Endothelial cell of umbilical vein (primary cell): ENCODE measurements around the gene ATR. TPM values are rescaled to one million over a fixed set of nuclear protein-coding genes. Genes with fewer than 3 reads are reported as not detected.

Source experiments
- BruUV-seq: library from RNA; stranded (reverse); fragments of 400-500 nt; replicated peaks from 2 replicates; lab custom pipeline; 2021; lab: Mats Ljungman, UMichigan
- CTCF ChIA-PET: fragments of 300-600, 350-600 bp; sonication (Branson Sonifier 250); formaldehyde crosslinking; loops from one replicate; lab custom pipeline; 2021; ENCODE audit warnings: antibody characterized with exemption, inconsistent platforms; lab: Charles Lee
- POLR2A ChIA-PET: fragments of 300-600, 350-600 bp; sonication (Branson Sonifier 250); formaldehyde crosslinking; loops from one replicate; lab custom pipeline; 2021; ENCODE audit warnings: antibody characterized with exemption, inconsistent platforms; lab: Charles Lee
- DNase-seq: peaks from one replicate; pipeline ENCODE4 v3.0.0-alpha.2; 2011; ENCODE audit warnings: low read depth, low spot score
- FAIRE-seq: peaks from 2 replicates; lab custom pipeline; 2011; peaks lifted over from hg19 to GRCh38; lab: Jason Lieb, UNC
- H2AFZ ChIP-seq: 2 replicates; pipeline ENCODE4 v1.6.0; 2012; ENCODE audit warnings: low read depth, low read length, control low read depth, inconsistent platforms
- H3K27ac ChIP-seq: 2 replicates; pipeline ENCODE4 v1.5.1; 2011; ENCODE audit warnings: low read depth, mild to moderate bottlenecking, control low read depth, low read length, moderate library complexity; ENCODE audit not compliant: insufficient read depth
- H3K27me3 ChIP-seq, 2 experiments: 2 replicates each; pipeline versions ENCODE4 v1.6.0 to v1.6.1; 2011; ENCODE audit warnings: low read length in 2 of 2, mixed read lengths in 1 of 2; ENCODE audit not compliant: control insufficient read depth in 2 of 2, insufficient read depth in 2 of 2
- H3K36me3 ChIP-seq, 2 experiments: 2 replicates in 1 of 2; 3 replicates in 1 of 2; pipeline ENCODE4 v1.5.1; 2011; ENCODE audit warnings: low read length in 2 of 2, mild to moderate bottlenecking in 1 of 2, moderate library complexity in 1 of 2; ENCODE audit not compliant: control insufficient read depth in 2 of 2, insufficient read depth in 2 of 2; ENCODE audit errors: extremely low read depth in 1 of 2
- H3K4me1 ChIP-seq: 3 replicates; pipeline ENCODE4 v1.5.1; 2011; ENCODE audit warnings: mild to moderate bottlenecking, low read length; ENCODE audit not compliant: control insufficient read depth, insufficient read depth; ENCODE audit errors: extremely low read depth
- H3K4me2 ChIP-seq: 2 replicates; pipeline ENCODE4 v1.6.1; 2011; ENCODE audit warnings: low read length, control low read depth, mixed read lengths; ENCODE audit not compliant: insufficient read depth
- H3K4me3 ChIP-seq, 3 experiments: fragments of 200-600 bp in 1 of 3; sonication (generic), shearing (Covaris generic) in 1 of 3; replicated peaks in 1 of 3; 2 replicates each; pipeline ENCODE4 v1.5.1; 2011 to 2016; ENCODE audit warnings: control low read depth in 3 of 3, low read length in 3 of 3, mild to moderate bottlenecking in 2 of 3, inconsistent platforms in 1 of 3, low read depth in 1 of 3, moderate library complexity in 1 of 3; ENCODE audit not compliant: insufficient read depth in 1 of 3
- H3K79me2 ChIP-seq: 2 replicates; pipeline ENCODE4 v1.6.0; 2012; ENCODE audit warnings: low read length, inconsistent platforms; ENCODE audit not compliant: control insufficient read depth, insufficient read depth
- H3K9ac ChIP-seq: replicated peaks from 2 replicates; pipeline ENCODE3; 2011; ENCODE audit warnings: low read length, control low read depth; ENCODE audit not compliant: insufficient read depth; ENCODE audit errors: extremely low read depth
- H3K9me1 ChIP-seq: replicated peaks from 3 replicates; pipeline ENCODE4 v1.6.0; 2011; ENCODE audit warnings: mild to moderate bottlenecking, low read length; ENCODE audit not compliant: control insufficient read depth, insufficient read depth; ENCODE audit errors: extremely low read depth
- H3K9me3 ChIP-seq: replicated peaks from 2 replicates; pipeline ENCODE4 v1.5.1; 2012; ENCODE audit warnings: low read length, inconsistent platforms; ENCODE audit not compliant: control insufficient read depth, insufficient read depth
- H4K20me1 ChIP-seq: replicated peaks from 2 replicates; pipeline ENCODE3; 2011; ENCODE audit warnings: mild to moderate bottlenecking, low read length; ENCODE audit not compliant: control insufficient read depth, insufficient read depth; ENCODE audit errors: extremely low read depth
- CTCF ChIP-seq, 2 donors: IDR thresholded peaks; 1 replicate in 1 of 2; 2 replicates in 1 of 2; pipeline ENCODE4 v1.5.1; 2011; ENCODE audit warnings: low read length in 2 of 2, mild to moderate bottlenecking in 2 of 2, moderate library complexity in 2 of 2, control low read depth in 1 of 2, inconsistent platforms in 1 of 2, low read depth in 1 of 2; ENCODE audit not compliant: insufficient read depth in 1 of 2; ENCODE audit errors: extremely low read depth in 1 of 2
- EZH2 ChIP-seq: IDR thresholded peaks from 2 replicates; pipeline ENCODE4 v1.6.1; 2012; ENCODE audit warnings: borderline replicate concordance, low read depth, mild to moderate bottlenecking, moderate library complexity, low read length, inconsistent platforms; ENCODE audit not compliant: severe bottlenecking
- FOS ChIP-seq: IDR thresholded peaks from 2 replicates; pipeline ENCODE4 v1.6.1; 2011; ENCODE audit warnings: mild to moderate bottlenecking, low read length, moderate library complexity, borderline replicate concordance; ENCODE audit not compliant: insufficient read depth
- GATA2 ChIP-seq: IDR thresholded peaks from 2 replicates; pipeline ENCODE4 v1.7.0; 2011; ENCODE audit warnings: low read depth, mild to moderate bottlenecking, moderate library complexity, mixed read lengths, low read length; ENCODE audit not compliant: insufficient read length, insufficient read depth
- JUN ChIP-seq: IDR thresholded peaks from 2 replicates; pipeline ENCODE4 v1.6.1; 2011; ENCODE audit warnings: borderline replicate concordance, low read depth; ENCODE audit not compliant: insufficient read length, insufficient read depth
- MAX ChIP-seq: IDR thresholded peaks from 2 replicates; pipeline ENCODE4 v1.6.1; 2011; ENCODE audit not compliant: insufficient read depth, insufficient read length
- POLR2A ChIP-seq: IDR thresholded peaks from 2 replicates; pipeline ENCODE4 v1.6.1; 2012; ENCODE audit warnings: low read depth, mild to moderate bottlenecking, control low read depth, low read length
- POLR2AphosphoS5 ChIP-seq: IDR thresholded peaks from 2 replicates; pipeline ENCODE4 v1.6.1; 2012; ENCODE audit warnings: low read depth, mild to moderate bottlenecking, control low read depth, low read length, moderate library complexity; ENCODE audit not compliant: insufficient read depth
- dilution Hi-C: fragments of 300-500 bp; cut with MboI; formaldehyde crosslinking; loops from one replicate; pipeline ENCODE4 v1.15.0; 2019; ENCODE audit warnings: low sequenced_read_pairs; ENCODE audit not compliant: extremely low pct_ligation_motif_present
- intact Hi-C: fragments of 100-400 bp; cut with micrococcal nuclease; formaldehyde crosslinking; loops from one replicate; pipeline ENCODE4 v1.10.0; 2022
- polyA plus RNA-seq, 4 experiments: library from polyadenylated mRNA; depleted of rRNA in 3 of 4; stranded (reverse) in 3 of 4; unstranded in 1 of 4; fragments of >200 nt; gene quantifications; 2 replicates each; pipeline versions ENCODE4 v1.2.1 to v1.2.3, GENCODE V29; 2011 to 2012; ENCODE audit warnings: missing spikeins in 1 of 4
- total RNA-seq: library from RNA; stranded (reverse); gene quantifications from 2 replicates; pipeline ENCODE4 v1.2.3, GENCODE V29; 2021

Gene ATR
- total and polyA plus RNA-seq, 2 donors (not counting 3 experiments of a cell fraction or from before 2014, with no cell fraction given) = 6.3 to 23.6 TPM

GRCh38 chr3:142608631-142609030 lies 30.1 kb upstream of the ATR start:
- intact Hi-C loops = no loop called here
- Histone ChIP-seq H3K4me2 (no peak overlapping the region), H3K27ac (no peak overlapping the region), H3K27me3 (no peaks in the 10 kb centered on the region), H3K9me1 (no peaks in the 10 kb centered on the region), H3K36me3 (no peaks in the 10 kb centered on the region), H3K9ac (no peak overlapping the region), H3K79me2 (no peaks in the 10 kb centered on the region), H3K4me1 (no peaks in the 10 kb centered on the region), H4K20me1 (no peaks in the 10 kb centered on the region), H3K4me3 (no peak overlapping the region), H3K9me3 (no peaks in the 10 kb centered on the region), H2AFZ (no peak overlapping the region)
- DNase-seq = no peak
- POLR2A ChIA-PET = interaction anchor here (0.6 kb wide), 2 partner anchors 16 to 30 kb away, joined by 3 to 7 read pairs; partner anchors contain the start of gene ATR
- no peak for FAIRE-seq
- CTCF ChIA-PET = interaction anchor here (0.8 to 1.3 kb wide), 3 partner anchors 9 to 17 kb away, joined by 3 to 4 read pairs (median 3); no protein-coding TSS in a partner anchor
- TF ChIP-seq POLR2AphosphoS5 = no peak
- no peak for TF ChIP-seq JUN
- TF ChIP-seq EZH2 = no peak
- TF ChIP-seq GATA2 = no peak
- TF ChIP-seq POLR2A = no peak
- no peak for TF ChIP-seq FOS
- TF ChIP-seq CTCF (IDR thresholded peaks at IDR 0.05; ENCODE audit: extremely low read depth in 1 of 2, insufficient read depth in 1 of 2, low read depth in 1 of 2, low read length in 2 of 2) = no peak
- no peak for TF ChIP-seq MAX
- dilution Hi-C loops = no loop called here
- BruUV-seq = no TSS peak
